Measurements from ENCODE around the gene CASZ1.

The CASZ1 gene

DNA sequence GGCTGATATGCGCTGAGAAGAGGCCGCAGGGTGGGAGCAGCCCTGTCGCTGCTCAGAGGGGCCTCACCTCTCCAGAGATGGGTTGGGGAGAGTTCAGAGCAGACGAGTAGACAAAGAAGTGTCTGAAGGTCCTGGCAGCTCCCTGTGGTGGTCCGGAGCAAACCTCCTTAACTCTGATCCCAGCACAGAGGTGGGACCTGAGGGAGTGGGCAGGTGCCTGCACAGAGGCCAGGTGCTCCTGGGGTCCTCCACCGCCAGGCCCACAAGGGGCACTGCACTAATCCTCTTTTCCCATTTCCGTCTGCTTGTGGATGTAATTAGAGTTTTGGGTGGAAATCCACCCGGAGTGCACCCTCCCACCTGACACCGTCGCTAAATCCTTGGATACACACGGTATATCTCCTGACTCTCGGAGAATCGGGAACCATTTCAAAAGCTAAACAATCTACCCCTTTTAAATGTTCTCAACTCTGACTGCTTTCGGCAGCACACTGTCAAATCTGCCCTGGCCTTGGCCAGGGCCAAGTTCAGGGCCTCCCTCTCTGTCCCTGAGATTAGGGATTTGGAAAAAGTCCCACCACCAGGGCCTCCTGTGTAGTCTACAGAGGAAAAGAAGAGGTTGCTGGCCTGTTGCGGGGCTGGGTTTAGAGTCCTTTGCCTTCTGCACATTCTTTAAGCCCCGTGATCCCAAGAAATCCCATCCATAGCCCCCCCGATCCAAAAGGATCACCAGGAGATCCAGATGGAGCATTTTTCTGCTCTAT lies 22.4 kb downstream of the CASZ1 start:
- no peak for DNase-seq

- no peak for DNase-seq
Observed at GRCh38 chr1:10773376-10773775, 23.1 kb downstream of the CASZ1 start.

DNA sequence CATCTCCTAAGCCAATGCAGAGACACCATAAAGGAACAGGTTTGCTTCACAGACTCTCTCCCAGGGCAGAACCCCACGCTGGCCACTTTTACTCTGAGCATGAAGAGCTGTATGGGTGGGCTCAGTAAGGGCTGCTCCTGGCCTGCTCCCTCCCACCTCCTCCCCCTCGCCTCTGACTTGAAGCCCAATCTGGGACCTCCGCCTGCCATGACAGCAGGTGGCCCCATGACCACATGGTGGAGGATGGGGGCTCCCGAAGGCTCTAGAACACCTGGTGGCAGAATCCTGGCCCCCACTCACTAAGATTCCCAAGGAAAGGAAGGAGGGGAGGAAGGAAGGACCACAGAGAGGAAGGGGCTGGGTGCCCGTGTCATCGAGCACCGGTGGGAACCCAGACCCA lies 23.7 kb downstream of the CASZ1 start:
- DNase-seq = no peak

- no peak for DNase-seq
Observed at GRCh38 chr1:10771789-10772188, 24.7 kb downstream of the CASZ1 start.

- DNase-seq = no peak
Observed at GRCh38 chr1:10768552-10768951, 27.9 kb downstream of the CASZ1 start.

DNA sequence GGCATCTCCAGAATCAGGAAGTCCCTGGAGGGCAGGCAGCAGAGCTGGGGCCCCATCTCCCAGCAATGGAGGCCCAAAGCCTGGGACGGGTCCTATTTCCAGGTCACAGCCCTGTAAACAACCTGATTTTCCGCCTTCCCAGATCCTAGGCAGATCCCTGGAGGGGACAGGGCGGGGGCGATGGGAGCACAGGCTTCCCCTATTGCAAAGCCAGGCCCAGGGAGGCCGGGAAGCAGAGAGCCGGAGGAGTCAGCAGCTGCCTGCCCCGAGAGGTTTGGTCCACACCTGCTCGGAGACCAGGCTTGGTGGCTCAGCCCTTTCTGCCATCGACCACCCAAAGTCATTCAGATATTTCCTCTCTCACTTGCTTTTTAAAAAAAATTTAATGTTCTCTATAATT lies 29.2 kb downstream of the CASZ1 start:
- no peak for DNase-seq

- no peak for DNase-seq
Observed at GRCh38 chr1:10765734-10766478, 30.5 kb downstream of the CASZ1 start.

- DNase-seq = no peak
Observed at GRCh38 chr1:10765304-10765703, 31.1 kb downstream of the CASZ1 start.

DNA sequence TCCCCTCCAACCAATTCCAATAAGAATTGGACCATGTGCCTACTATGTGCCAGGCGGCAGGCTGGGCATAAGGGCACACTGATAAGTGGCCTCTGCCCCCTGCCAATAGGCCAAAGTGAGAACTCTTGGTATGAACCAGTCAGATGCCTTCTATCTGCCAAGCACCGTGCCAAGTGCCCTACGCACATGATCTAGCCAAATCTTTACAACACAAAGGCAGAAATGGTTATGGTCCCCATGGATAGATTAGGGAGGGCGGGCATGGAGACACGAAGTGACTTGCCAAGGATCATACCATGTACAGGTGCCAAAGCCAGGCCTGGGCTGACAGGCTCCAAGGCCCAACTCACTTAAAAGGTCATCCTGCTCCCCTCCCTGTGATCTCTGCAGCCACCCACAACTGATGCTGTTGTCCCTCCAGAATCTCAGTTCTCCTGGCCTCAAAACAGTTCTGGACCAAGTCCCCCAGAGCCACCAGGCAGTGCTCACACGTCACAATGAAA lies 32.1 kb downstream of the CASZ1 start:
- no peak for DNase-seq

DNA sequence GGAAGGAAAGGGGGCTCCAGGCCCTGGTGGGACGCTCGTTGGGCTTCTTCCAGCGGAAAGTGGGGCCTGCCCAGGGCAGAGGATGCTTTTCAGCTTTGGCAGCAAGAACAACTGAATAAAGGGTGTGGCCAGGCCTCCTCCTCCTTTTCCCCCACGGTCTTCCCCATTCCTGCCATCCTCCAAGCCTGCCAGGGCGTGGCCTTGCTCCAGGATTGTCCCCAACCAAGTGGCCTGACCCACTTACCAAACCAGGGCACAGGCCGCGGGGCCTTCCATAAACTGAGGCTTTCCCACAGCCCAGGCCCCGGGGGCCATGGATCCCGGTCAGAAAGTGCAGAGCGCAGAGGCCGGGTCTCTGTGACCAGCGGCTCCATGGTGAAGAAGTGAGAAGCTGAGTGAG lies 33.6 kb downstream of the CASZ1 start:
- no peak for DNase-seq

- DNase-seq = no peak
Observed at GRCh38 chr1:10762153-10762523, 34.3 kb downstream of the CASZ1 start.

- no peak for DNase-seq
Observed at GRCh38 chr1:10761503-10762152, 34.8 kb downstream of the CASZ1 start.

- DNase-seq = no peak
Observed at GRCh38 chr1:10760566-10761502, 35.6 kb downstream of the CASZ1 start.

DNA sequence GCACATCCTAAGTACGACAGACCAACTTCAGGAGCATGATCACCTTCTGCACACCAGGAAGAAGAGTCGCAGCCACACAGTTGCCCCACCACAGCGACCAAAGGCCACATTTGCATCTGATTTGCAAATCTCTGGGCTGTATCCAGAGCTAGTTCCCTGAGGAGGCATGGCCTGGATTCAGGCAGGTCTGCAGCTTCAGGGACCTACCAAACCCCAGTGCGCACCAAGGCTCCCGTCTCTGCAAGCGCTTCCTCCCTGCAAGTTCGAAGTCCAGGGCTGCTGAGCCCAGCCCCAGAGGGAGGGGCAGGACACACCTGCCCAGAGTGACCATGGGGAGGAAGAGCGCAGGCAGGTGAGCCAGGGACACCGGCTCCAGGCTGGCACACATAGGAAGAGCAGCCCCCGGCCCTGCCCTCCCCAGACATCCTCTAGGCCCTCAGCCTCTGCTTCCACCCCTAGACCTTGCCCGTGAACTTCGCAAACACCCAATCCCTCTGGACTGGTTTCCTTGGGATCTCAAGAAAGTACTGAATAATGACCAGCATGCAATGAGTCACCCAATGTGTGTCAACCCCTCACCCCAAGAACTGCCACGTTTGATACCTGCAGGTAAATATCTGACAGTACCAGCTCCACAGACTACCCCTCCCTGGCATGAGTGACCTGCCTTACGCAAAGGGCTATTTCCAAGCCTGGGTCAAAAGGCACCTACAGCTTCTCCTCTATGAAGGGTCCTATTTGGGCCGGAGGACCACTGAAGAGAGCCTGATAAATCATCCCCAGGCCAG lies 36.8 kb downstream of the CASZ1 start:
- DNase-seq = no peak

- DNase-seq = no peak
Observed at GRCh38 chr1:10756842-10757241, 39.6 kb downstream of the CASZ1 start.

DNA sequence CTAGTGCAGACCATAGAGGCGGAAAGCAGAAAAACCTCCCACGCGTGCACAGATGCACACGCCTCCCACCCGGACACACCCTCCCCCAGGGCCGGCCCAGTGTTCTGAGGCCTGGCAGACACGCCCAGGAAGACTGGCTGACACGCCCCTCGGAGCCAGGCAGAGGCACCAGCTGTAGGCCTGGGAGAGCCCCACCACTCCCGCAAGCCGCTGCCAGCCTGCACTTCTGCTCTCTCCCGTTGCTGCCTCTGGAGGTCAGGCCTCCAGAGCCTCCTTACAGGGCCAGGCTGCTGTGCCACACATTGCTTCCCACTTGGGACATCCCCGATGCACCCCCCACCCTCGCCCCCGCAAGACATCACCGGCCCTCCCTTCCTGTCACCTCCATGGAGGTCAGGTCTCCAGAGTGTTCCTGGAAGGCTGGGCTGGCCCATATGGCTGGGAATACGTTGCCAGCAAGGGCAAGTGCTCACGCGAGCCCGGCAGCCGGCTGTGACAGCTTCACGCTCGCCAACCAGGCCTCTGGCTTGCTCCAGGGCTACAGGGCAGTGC lies 40.4 kb downstream of the CASZ1 start:
- DNase-seq = peak; percentile 76 to 89 (median 82)

GRCh38 chr1:10754568-10755329 lies 41.7 kb downstream of the CASZ1 start:
- no peak for DNase-seq

DNA sequence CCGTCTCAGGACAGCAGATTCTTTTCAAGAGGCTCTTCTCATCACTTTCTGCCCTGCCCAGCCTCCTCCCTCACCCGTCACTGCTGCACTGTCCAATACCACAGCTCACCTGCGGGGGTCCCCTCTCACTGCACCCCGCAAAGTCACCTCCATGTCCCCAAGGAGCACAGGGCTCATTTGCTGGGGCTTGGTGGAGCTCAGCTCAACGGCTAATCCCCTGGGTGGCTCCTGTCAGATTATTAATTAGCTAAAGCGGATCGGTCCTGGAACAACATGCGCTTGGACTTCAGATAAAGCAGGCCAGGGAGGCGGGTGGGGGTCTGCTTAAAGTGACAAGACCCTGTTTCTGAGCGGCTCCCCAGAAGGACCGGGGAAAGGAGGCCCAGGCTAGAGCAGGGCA lies 43.1 kb downstream of the CASZ1 start:
- DNase-seq = no peak

GRCh38 chr1:10751561-10752085 lies 44.8 kb downstream of the CASZ1 start:
- DNase-seq = no peak

- DNase-seq = no peak
Observed at GRCh38 chr1:10751160-10751559, 45.3 kb downstream of the CASZ1 start.

Data from suppressor macrophage treated with lipopolysaccharide for 1 hour (primary cell).